DMS114 treated with DMSO at 0.1 percent for 48 hours (cell line): ENCODE results near the gene DUOXA1.
"Not testable (repeated sequence)": the region's sequence is repeated elsewhere in the genome, so short reads cannot be mapped to it uniquely, and the experiment has no call there.

Source experiments
- DNase-seq: peaks from one replicate; lab custom pipeline; 2025; ENCODE audit not compliant: unreplicated experiment; lab: John Stamatoyannopoulos, UW

The DUOXA1 gene

DNA sequence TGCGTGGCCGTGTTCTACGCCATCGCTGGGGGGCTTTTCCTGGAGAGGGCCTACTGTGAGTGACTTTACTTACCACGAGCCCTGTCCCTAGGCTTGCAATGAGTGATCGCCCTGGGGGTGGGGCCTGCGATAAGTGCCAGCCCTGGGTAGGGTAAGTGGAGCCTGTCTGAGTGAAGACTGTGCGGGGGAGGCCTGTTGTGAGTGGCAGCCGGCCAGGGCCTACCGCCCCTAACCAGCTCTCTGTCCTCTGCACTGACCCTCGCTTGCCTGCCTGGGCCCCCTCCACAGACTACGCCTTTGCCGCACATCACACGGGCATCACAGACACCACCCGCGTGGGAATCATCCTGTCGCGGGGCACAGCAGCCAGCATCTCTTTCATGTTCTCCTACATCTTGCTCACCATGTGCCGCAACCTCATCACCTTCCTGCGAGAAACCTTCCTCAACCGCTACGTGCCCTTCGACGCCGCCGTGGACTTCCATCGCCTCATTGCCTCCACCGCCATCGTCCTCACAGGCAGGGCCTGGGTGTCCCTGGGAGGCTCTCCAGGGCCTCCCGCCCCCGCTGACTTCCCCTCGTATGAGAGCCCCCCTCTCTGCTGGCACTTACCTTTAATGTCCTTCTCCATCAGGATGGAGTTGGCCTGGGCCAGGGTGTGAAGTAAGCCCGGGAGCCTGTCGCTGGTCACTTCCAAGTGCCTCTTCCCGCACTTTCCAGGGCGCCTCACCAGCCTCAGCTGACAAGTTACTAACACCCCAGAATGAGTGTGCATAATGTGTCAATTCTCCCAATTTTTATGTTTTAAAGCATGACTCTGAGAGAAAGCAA is 22.5 kb upstream of the DUOXA1 start:
- no peak for DNase-seq

DNA sequence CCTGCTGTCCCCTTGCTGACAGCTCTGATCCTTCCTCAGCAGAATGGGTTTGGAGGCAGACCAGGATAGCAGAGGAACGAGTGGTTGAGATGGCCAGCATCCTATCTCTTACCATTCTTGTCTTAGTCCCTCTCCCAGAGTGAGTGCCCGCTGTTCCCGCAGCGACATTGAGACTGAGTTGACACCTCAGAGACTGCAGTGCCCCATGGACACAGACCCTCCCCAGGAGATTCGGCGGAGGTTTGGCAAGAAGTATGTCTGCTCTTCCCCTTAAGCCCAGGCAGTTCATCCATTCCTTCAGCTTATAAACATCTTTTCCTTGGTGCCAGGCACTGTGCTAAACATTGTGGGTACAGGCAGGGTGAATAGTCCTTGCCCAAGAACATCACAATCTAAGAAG is 21.3 kb upstream of the DUOXA1 start:
- no peak for DNase-seq

- DNase-seq: no peak
Observed at GRCh38 chr15:45150481-45150880, 20.8 kb upstream of the DUOXA1 start.

- no peak for DNase-seq
Observed at GRCh38 chr15:45149060-45149459, 19.4 kb upstream of the DUOXA1 start.

DNA sequence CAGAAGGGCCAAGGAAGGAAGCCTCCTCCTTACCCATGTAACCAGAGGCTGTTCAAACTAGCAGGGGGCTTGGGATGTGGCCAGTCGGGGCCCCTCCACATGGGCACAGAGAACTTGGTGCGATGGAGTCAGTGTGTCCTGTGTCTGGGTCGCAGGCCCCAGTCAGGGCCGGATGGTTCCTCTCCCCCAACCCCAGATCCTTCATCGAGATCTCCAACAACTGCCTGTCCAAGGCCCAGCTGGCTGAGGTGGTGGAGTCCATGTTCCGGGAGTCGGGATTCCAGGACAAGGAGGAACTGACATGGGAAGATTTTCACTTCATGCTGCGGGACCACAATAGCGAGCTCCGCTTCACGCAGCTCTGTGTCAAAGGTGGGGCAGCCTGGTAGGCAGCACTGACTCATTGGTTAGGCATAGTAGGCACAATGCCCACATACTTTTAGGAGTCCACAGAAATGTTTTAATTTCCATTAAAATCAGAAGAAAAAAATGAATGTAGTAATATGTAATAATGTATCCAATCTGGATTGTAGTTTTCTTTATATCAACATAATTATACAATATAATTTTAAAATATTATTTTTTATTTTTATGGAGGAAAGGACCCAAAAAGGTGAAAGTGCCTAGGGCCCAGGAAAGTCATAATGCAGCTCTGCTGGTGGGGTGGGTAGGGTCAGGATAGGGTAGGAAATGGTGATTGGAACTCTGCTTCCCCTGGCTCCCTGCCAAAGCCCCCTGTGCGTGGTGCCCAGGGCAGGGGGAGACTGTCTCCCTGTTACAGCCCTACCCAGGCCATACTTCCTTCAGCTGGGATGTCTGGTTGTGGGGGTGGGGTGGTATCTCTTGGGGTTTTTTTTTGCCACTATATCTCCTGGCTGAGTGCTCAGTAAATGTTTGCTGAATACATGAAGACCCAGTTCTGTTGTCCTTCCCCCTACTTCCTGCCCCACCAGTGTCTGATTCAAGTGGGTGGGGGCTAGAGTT is 18.7 kb upstream of the DUOXA1 start:
- no peak for DNase-seq

GRCh38 chr15:45147606-45148005 is 17.9 kb upstream of the DUOXA1 start:
- no peak for DNase-seq

GRCh38 chr15:45146405-45146804 is 16.7 kb upstream of the DUOXA1 start:
- no peak for DNase-seq

DNA sequence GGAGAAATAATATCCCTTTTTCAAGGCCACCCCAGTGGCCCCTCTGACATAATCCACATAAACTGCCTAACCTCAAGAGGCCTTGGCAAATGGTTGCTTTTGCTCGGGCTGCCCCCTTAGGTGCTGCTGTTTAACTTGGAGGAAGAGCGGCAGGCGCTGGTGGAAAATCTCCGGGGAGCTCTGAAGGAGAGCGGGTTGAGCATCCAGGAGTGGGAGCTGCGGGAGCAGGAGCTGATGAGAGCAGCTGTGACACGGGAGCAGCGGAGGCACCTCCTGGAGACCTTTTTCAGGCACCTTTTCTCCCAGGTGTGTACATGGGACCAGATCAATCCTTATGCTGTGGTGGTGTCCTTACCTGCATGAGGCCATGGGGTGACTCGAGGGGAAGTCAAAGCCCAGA is 15.1 kb upstream of the DUOXA1 start:
- DNase-seq: no peak

DNA sequence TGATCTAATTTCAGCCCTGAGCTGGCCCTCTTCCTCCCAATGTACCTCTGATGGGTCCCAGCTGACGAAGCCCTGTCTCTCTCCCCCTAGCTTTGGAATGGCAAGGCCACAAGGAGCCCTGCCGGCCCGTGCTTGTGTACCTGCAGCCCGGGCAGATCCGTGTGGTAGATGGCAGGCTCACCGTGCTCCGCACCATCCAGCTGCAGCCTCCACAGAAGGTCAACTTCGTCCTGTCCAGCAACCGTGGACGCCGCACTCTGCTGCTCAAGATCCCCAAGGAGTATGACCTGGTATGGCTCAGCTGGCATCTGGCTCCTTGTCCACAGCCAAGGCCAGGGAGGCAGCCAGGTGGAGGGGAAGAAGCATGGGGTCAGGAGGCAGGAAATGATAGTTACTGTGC is 14.3 kb upstream of the DUOXA1 start:
- no peak for DNase-seq

DNA sequence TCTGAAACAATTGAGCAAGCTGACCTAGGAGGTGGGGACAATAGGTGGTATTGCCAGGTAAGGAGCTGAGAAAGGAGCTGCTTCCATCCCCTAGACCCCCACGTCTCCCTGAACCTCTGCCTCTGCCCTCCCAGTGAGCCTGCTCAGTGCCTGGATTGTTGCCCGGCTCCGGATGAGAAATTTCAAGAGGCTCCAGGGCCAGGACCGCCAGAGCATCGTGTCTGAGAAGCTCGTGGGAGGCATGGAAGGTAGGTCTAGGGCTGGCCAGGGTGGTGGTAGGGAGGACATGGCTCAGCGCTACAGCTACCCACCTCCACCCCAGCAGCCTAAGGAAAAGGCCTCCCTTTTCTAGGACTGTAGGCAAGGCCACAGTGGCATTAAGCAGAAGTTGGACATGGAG is 13.4 kb upstream of the DUOXA1 start:
- DNase-seq: no peak

DNA sequence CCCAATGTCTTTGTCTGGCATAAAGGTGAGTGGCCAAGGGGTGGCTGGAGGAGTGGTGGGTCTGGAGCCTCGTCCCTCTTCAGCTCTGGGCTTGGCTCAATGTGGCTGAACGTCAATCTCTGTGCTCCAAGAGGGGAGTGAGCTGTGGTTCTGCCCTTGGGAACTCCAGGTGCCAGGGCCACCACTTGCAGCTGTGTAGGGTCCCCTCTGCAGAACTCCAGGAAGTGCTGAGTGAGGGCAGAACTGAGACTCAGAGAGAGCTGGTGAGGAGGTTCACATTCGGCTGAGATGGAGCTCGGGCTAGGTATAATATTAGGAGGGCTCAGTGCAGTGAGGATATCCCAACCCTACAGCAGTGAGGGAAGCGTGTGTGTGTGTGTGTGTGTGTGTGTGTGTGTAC is 11.7 kb upstream of the DUOXA1 start:
- DNase-seq: no peak

GRCh38 chr15:45140557-45141250 is 11.0 kb upstream of the DUOXA1 start:
- no peak for DNase-seq

GRCh38 chr15:45139770-45140169 is 10.1 kb upstream of the DUOXA1 start:
- DNase-seq: no peak

DNA sequence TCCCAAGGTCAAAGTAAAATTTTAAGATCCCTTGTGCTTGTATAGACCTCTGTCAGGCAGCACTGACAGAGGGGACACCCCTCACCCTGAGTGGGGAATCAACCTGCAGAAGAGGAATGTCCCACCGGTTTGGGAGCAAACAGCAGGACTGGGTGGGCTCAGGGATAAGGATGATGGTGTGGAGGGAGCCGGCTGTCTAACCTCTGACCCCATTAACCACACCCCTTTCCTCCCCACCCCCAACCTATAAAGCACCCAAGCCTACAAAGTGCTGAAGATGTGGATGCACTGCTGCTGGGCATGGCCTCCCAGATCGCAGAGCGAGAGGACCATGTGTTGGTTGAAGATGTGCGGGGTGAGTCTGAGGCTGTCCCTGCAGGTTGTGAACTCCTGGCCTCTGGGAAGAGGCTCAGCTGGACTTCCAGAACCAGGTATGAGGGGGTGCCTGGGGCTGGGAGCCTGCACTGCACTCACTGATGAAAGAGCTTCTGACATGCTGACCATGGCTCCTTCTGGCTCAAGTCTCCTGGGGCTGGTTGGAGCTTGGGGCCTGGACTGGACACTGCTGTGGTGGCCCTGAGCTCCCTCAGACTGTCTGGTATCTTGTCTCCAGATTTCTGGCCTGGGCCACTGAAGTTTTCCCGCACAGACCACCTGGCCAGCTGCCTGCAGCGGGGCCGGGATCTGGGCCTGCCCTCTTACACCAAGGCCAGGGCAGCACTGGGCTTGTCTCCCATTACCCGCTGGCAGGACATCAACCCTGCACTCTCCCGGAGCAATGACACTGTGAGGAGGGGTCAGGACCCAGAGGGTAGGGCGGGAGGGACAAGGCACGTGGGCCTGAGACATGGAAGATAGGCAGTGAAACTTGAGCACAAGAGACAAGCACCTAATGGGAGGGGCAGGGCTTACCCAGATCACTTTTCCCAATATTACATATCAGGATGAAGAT is 9.4 kb upstream of the DUOXA1 start:
- DNase-seq: no peak

GRCh38 chr15:45137703-45138102 is 8.0 kb upstream of the DUOXA1 start:
- no peak for DNase-seq

- no peak for DNase-seq
Observed at GRCh38 chr15:45136378-45136764, 6.7 kb upstream of the DUOXA1 start.

GRCh38 chr15:45135705-45136377 is 6.2 kb upstream of the DUOXA1 start:
- DNase-seq: not testable (repeated sequence)

DNA sequence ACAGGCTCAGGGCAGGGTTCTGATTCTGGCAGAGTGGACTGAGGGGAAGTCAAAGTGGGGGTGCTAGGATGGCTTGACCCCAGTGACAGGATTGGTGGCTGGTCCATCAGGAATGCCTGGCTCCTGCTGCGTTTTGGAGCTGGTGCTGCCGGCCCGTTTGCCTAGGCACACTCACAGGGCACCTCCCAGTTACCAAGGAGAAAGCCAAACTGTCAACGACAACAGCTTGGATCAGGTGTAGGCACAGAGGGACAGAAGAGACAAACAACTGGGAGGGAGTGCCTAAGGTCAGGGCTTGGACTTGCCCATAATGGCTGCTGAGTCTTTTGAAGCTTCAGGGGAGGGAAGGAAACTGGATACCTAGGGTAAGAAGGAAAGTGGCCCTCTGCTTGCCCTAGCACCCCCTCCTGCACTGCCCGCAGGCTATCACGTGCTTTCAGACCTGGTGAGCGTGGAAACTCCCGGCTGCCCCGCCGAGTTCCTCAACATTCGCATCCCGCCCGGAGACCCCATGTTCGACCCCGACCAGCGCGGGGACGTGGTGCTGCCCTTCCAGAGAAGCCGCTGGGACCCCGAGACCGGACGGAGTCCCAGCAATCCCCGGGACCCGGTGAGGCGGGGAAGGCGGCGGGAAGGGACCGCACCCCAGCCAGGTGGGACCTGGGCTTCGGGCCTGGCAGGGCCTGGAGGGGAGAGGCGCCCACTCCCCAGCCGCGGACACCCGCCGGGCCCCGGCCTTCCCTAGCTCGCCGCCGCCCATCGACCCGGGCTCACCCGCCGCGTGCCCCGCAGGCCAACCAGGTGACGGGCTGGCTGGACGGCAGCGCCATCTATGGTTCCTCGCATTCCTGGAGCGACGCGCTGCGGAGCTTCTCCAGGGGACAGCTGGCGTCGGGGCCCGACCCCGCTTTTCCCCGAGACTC is 5.3 kb upstream of the DUOXA1 start:
- no peak for DNase-seq

- DNase-seq: no peak
Observed at GRCh38 chr15:45134046-45134445, 4.4 kb upstream of the DUOXA1 start.
